KMS-11 (cell line): ENCODE results near the gene RPS6KA5.

Experiments used
- H2AFZ ChIP-seq: fragments of 200-600 bp; sonication (generic); 2 replicates; pipeline ENCODE4 v1.6.1; 2016; ENCODE audit warnings: antibody characterized with exemption, mixed run types, low read depth
- H3K27ac ChIP-seq: fragments of 200-600 bp; sonication (generic); 2 replicates; pipeline ENCODE4 v1.6.1; 2016; ENCODE audit warnings: mild to moderate bottlenecking, mixed run types
- H3K27me3 ChIP-seq: fragments of 200-600 bp; sonication (generic); 2 replicates; pipeline ENCODE4 v1.6.1; 2017; ENCODE audit warnings: mild to moderate bottlenecking, low read depth, mixed run types, moderate library complexity; ENCODE audit not compliant: insufficient read depth
- H3K36me3 ChIP-seq: fragments of 200-600 bp; sonication (generic); 2 replicates; pipeline ENCODE4 v1.6.1; 2017; ENCODE audit warnings: mild to moderate bottlenecking, mixed run types; ENCODE audit not compliant: insufficient read depth
- H3K4me1 ChIP-seq: fragments of 200-600 bp; sonication (generic); 2 replicates; pipeline ENCODE4 v1.6.1; 2016; ENCODE audit warnings: mild to moderate bottlenecking, low read depth, mixed run types; ENCODE audit not compliant: poor library complexity, severe bottlenecking
- H3K4me2 ChIP-seq: fragments of 200-600 bp; sonication (generic); 2 replicates; pipeline ENCODE4 v1.7.0; 2016; ENCODE audit warnings: mild to moderate bottlenecking, mixed run types
- H3K4me3 ChIP-seq: fragments of 200-600 bp; sonication (generic); IDR thresholded peaks from 2 replicates; pipeline ENCODE4 v1.6.1; 2017; ENCODE audit warnings: low read depth, low read length, mixed read lengths; ENCODE audit not compliant: insufficient read depth
- H3K79me2 ChIP-seq: fragments of 200-600 bp; sonication (generic); 2 replicates; pipeline ENCODE4 v1.6.1; 2016; ENCODE audit warnings: low read depth, mixed run types; ENCODE audit not compliant: insufficient read depth
- H3K9ac ChIP-seq: fragments of 200-600 bp; sonication (generic); 2 replicates; pipeline ENCODE4 v1.6.1; 2016; ENCODE audit warnings: mild to moderate bottlenecking, mixed run types
- H4K20me1 ChIP-seq: fragments of 200-600 bp; sonication (generic); 2 replicates; pipeline ENCODE4 v1.6.1; 2016; ENCODE audit warnings: mild to moderate bottlenecking, mixed run types; ENCODE audit not compliant: insufficient read depth
- CTCF ChIP-seq: fragments of 200-600 bp; sonication (generic); conservative IDR thresholded peaks from 2 replicates; pipeline ENCODE4 v1.6.1; 2017; ENCODE audit warnings: low read depth, mild to moderate bottlenecking, antibody characterized with exemption, low read length, moderate library complexity, mixed read lengths

Gene RPS6KA5

GRCh38 chr14:91065266-91065665, 4.8 kb upstream of the RPS6KA5 start:
- H2AFZ ChIP-seq, result no peak overlapping the region
- H3K27me3 ChIP-seq, result no peaks in the 10 kb centered on the region
- no peak for TF ChIP-seq CTCF
- no peaks in the 10 kb centered on the region for H3K36me3 ChIP-seq
- no peaks in the 10 kb centered on the region for H3K79me2 ChIP-seq
- no peak overlapping the region for H3K4me3 ChIP-seq
- H3K4me2 ChIP-seq, result no peak overlapping the region
- no peak overlapping the region for H3K9ac ChIP-seq
- peaks cover 35% of the 10 kb centered on the region for H3K4me1 ChIP-seq
- H4K20me1 ChIP-seq, result no peaks in the 10 kb centered on the region
- H3K27ac ChIP-seq, result no peak overlapping the region

- peak overlapping the region; percentile 25; the same call in 1 of the 2 replicates for H3K4me2 ChIP-seq
- no peaks in the 10 kb centered on the region for H3K79me2 ChIP-seq
- peak overlapping the region; percentile 36; the same call in 1 of the 2 replicates for H2AFZ ChIP-seq
- no peaks in the 10 kb centered on the region for H4K20me1 ChIP-seq
- no peak overlapping the region for H3K9ac ChIP-seq
- no peaks in the 10 kb centered on the region for H3K36me3 ChIP-seq
- H3K4me1 ChIP-seq, result peaks cover 22% of the 10 kb centered on the region
- no peak overlapping the region for H3K27ac ChIP-seq
- H3K4me3 ChIP-seq, result no peak overlapping the region
- no peaks in the 10 kb centered on the region for H3K27me3 ChIP-seq
- TF ChIP-seq CTCF, result no peak
Observed at GRCh38 chr14:91063119-91063518, 2.7 kb upstream of the RPS6KA5 start.

GRCh38 chr14:91062600-91062999, 2.2 kb upstream of the RPS6KA5 start:
- H3K27ac ChIP-seq, result no peak overlapping the region
- peak overlapping the region; percentile 36; the same call in 1 of the 2 replicates for H2AFZ ChIP-seq
- H3K4me2 ChIP-seq, result peak overlapping the region; percentile 25; the same call in 1 of the 2 replicates

GRCh38 chr14:91061056-91061887, 831 bp upstream of the RPS6KA5 start:
- peak overlapping the region; percentile 60 for H3K9ac ChIP-seq
- H3K4me3 ChIP-seq, result no peak overlapping the region

More at GRCh38 chr14:91062600-91062999, 2.2 kb upstream of the RPS6KA5 start:
- Histone ChIP-seq H3K4me3 (no peak overlapping the region), H3K79me2 (no peaks in the 10 kb centered on the region), H3K36me3 (no peaks in the 10 kb centered on the region), H3K9ac (no peak overlapping the region), H3K27me3 (no peaks in the 10 kb centered on the region), H4K20me1 (no peaks in the 10 kb centered on the region), H3K4me1 (peaks cover 20% of the 10 kb centered on the region)
- no peak for TF ChIP-seq CTCF

More at GRCh38 chr14:91061056-91061887, 831 bp upstream of the RPS6KA5 start:
- Histone ChIP-seq H3K27ac (peak overlapping the region; percentile 58), H3K4me1 (peaks cover 20% of the 10 kb centered on the region), H3K36me3 (no peaks in the 10 kb centered on the region), H3K79me2 (no peaks in the 10 kb centered on the region), H2AFZ (peak overlapping the region; percentile 68), H3K4me2 (peak overlapping the region; percentile 99), H4K20me1 (no peaks in the 10 kb centered on the region), H3K27me3 (no peaks in the 10 kb centered on the region)
- no peak for TF ChIP-seq CTCF
